Sigmoid colon (tissue), 7 donors: ENCODE measurements around the gene PRDX5. TPM values are rescaled to one million over a fixed set of nuclear protein-coding genes. Genes with fewer than 3 reads are reported as not detected.
"Not testable (repeated sequence)": the region's sequence is repeated elsewhere in the genome, so short reads cannot be mapped to it uniquely, and the experiment has no call there.

Source experiments
- DNase-seq: peaks from one replicate; pipeline ENCODE4 v3.0.0-alpha.2; 2019
- H3K27ac ChIP-seq, 4 donors: fragments of 200-600 bp; sonication (generic); one replicate each; pipeline ENCODE4 v1.5.1; 2016 to 2019; ENCODE audit warnings: mild to moderate bottlenecking in 1 of 4
- H3K27me3 ChIP-seq, 3 donors: fragments of 200-600 bp; sonication (generic); one replicate each; pipeline ENCODE4 v1.5.1; 2019; ENCODE audit warnings: mild to moderate bottlenecking in 1 of 3
- H3K36me3 ChIP-seq, 4 donors: fragments of 200-600 bp; sonication (generic); one replicate each; pipeline ENCODE4 v1.5.1; 2016 to 2019
- H3K4me1 ChIP-seq, 4 donors: fragments of 200-600 bp; sonication (generic); one replicate each; pipeline ENCODE4 v1.5.1; 2017 to 2019
- H3K4me3 ChIP-seq, 4 donors: fragments of 200-600 bp; sonication (generic); one replicate each; pipeline ENCODE4 v1.5.1; 2017 to 2019; ENCODE audit warnings: mild to moderate bottlenecking in 2 of 4, moderate library complexity in 1 of 4
- H3K9me3 ChIP-seq, 4 donors: fragments of 200-600 bp in 3 of 4; sonication (generic) in 3 of 4; one replicate each; pipeline versions ENCODE4 v1.5.1 to v1.6.1; 2013 to 2019
- CTCF ChIP-seq, 4 experiments: fragments of 450-650 bp in 3 of 4; fragments of 200-600 bp in 1 of 4; IDR thresholded peaks; one replicate each; pipeline ENCODE4 v1.5.1; 2016 to 2019; ENCODE audit warnings: antibody characterized with exemption in 4 of 4, mild to moderate bottlenecking in 3 of 4, moderate library complexity in 2 of 4
- EP300 ChIP-seq, 4 donors: sonication (generic); formaldehyde crosslinking; IDR thresholded peaks; one replicate each; pipeline ENCODE4 v1.6.1; 2017; ENCODE audit warnings: antibody characterized with exemption in 4 of 4
- POLR2A ChIP-seq, 2 donors: fragments of 450-650 bp; IDR thresholded peaks; one replicate each; pipeline ENCODE4 v1.6.1; 2016; ENCODE audit warnings: antibody characterized with exemption in 2 of 2, mild to moderate bottlenecking in 2 of 2, moderate library complexity in 2 of 2
- POLR2AphosphoS5 ChIP-seq, 4 donors: sonication (generic); formaldehyde crosslinking; IDR thresholded peaks; one replicate each; pipeline ENCODE4 v1.6.1; 2017; ENCODE audit warnings: antibody characterized with exemption in 4 of 4
- WGBS, 2 donors: extraction: QIAGEN DNeasy Blood & Tissue Kit; methylation state at CpG; one replicate each; pipeline ENCODE4 v1.1.7; 2013; 5-methylcytosine and 5-hydroxymethylcytosine counted together
- intact Hi-C: fragments of 100-400 bp; cut with DNase I; formaldehyde crosslinking; loops from one replicate; pipeline ENCODE4 v1.15.1; 2023
- polyA plus RNA-seq, 3 donors: library from polyadenylated mRNA; stranded (reverse); fragments of 200-250 nt; gene quantifications; one replicate each; pipeline ENCODE4 v1.2.3, GENCODE V29; 2013
- total RNA-seq, 4 donors: library from RNA; depleted of rRNA; stranded (reverse); fragments of >200 nt; gene quantifications; one replicate each; pipeline ENCODE4 v1.1.0, GENCODE V29; 2016
- donor health status: healthy with polysubstance abuse.
- donor health status: Bipolar disorder and iron deficiency.
- donor health status: healthy.

Gene PRDX5
- total and polyA plus RNA-seq, 7 donors, result 169 to 1,045 (median 269) TPM

- 18 to 75% methylated on average over 5 of the region's 5 CpGs for WGBS, 2 donors
- no peak overlapping the region for H3K4me3 ChIP-seq
- H3K4me1 ChIP-seq, result peaks cover 0 to 19% (median 16%) of the 10 kb centered on the region in 4 donors
- no peak overlapping the region for H3K27ac ChIP-seq
- peaks cover 0 to 22% (median 0%) of the 10 kb centered on the region in 4 donors for H3K36me3 ChIP-seq
- DNase-seq, result no peak
- H3K9me3 ChIP-seq, result no peaks in the 10 kb centered on the region
- intact Hi-C loops, result no loop called here
- H3K27me3 ChIP-seq, result no peaks in the 10 kb centered on the region
- TF ChIP-seq CTCF (IDR thresholded peaks at IDR 0.05) (no peak), POLR2AphosphoS5 (IDR thresholded peaks at IDR 0.05) (no peak), EP300 (IDR thresholded peaks at IDR 0.05) (no peak), POLR2A (IDR thresholded peaks at IDR 0.05) (no peak)
These were observed 3.6 kb downstream of the PRDX5 start for GRCh38 chr11:64321533-64321932.

- TF ChIP-seq EP300 (IDR thresholded peaks at IDR 0.05) (no peak), POLR2AphosphoS5 (IDR thresholded peaks at IDR 0.05) (no peak)
- Histone ChIP-seq H3K36me3 (peaks cover 0 to 21% (median 0%) of the 10 kb centered on the region in 4 donors), H3K9me3 (no peaks in the 10 kb centered on the region), H3K4me3 (no peak overlapping the region), H3K27ac (no peak overlapping the region), H3K4me1 (peaks cover 0 to 14% (median 13%) of the 10 kb centered on the region in 4 donors), H3K27me3 (no peaks in the 10 kb centered on the region)
- 63 to 81% methylated on average over 7 of the region's 7 CpGs for WGBS, 2 donors
- DNase-seq, result no peak
- intact Hi-C loops, result no loop called here
These were observed 5.0 kb downstream of the PRDX5 start for GRCh38 chr11:64322925-64323260.

- no peak overlapping the region for H3K4me3 ChIP-seq
- no peaks in the 10 kb centered on the region for H3K9me3 ChIP-seq
- no peak for DNase-seq
- 30 to 52% methylated on average over 5 of the region's 5 CpGs for WGBS, 2 donors
- H3K27me3 ChIP-seq, result no peaks in the 10 kb centered on the region
- H3K36me3 ChIP-seq, result peaks cover 0 to 21% (median 0%) of the 10 kb centered on the region in 4 donors
- TF ChIP-seq POLR2A (IDR thresholded peaks at IDR 0.05) (no peak), POLR2AphosphoS5 (IDR thresholded peaks at IDR 0.05) (no peak), CTCF (IDR thresholded peaks at IDR 0.05) (no peak), EP300 (IDR thresholded peaks at IDR 0.05) (no peak)
- no peak overlapping the region for H3K27ac ChIP-seq
- intact Hi-C loops, result no loop called here
- peaks cover 0 to 14% (median 13%) of the 10 kb centered on the region in 4 donors for H3K4me1 ChIP-seq
These were observed 5.5 kb downstream of the PRDX5 start for GRCh38 chr11:64323373-64323772.

GRCh38 chr11:64323984-64324383 lies 6.1 kb downstream of the PRDX5 start:
- H3K9me3 ChIP-seq, H3K27me3 ChIP-seq, H3K4me1 ChIP-seq, DNase-seq, H3K27ac ChIP-seq, H3K4me3 ChIP-seq, intact Hi-C loops: not testable (repeated sequence)
- whole genome bisulfite sequencing, 2 donors, result 69 to 87% methylated on average over 4 of the region's 4 CpGs
- peaks cover 0 to 21% (median 0%) of the 10 kb centered on the region in 4 donors for H3K36me3 ChIP-seq

GRCh38 chr11:64324692-64325469 lies 7.0 kb downstream of the PRDX5 start:
- H3K27me3 ChIP-seq, result no peaks in the 10 kb centered on the region

More at GRCh38 chr11:64324692-64325469, 7.0 kb downstream of the PRDX5 start:
- H3K27ac ChIP-seq, result no peak overlapping the region
- H3K9me3 ChIP-seq, result no peaks in the 10 kb centered on the region
- TF ChIP-seq POLR2AphosphoS5 (IDR thresholded peaks at IDR 0.05) (no peak), CTCF (IDR thresholded peaks at IDR 0.05) (no peak), EP300 (IDR thresholded peaks at IDR 0.05) (no peak), POLR2A (IDR thresholded peaks at IDR 0.05) (no peak)
- 76 to 87% methylated on average over 11 of the region's 11 CpGs for WGBS, 2 donors
- H3K4me3 ChIP-seq, result no peak overlapping the region
- H3K36me3 ChIP-seq, result peaks cover 0 to 21% (median 0%) of the 10 kb centered on the region in 4 donors
- intact Hi-C loops, result no loop called here
- no peak for DNase-seq
- no peaks in the 10 kb centered on the region for H3K4me1 ChIP-seq
